Retinal pigment epithelial cell (primary cell): ENCODE results near the gene PIK3CA.
A peak's percentile ranks its signal among the peaks of the same experiment; 100 is the strongest.
"Not testable (repeated sequence)": the region's sequence is repeated elsewhere in the genome, so short reads cannot be mapped to it uniquely, and the experiment has no call there.

ENCODE experiments used
- DNase-seq: peaks from one replicate; pipeline ENCODE4 v3.0.0-alpha.2; 2010; ENCODE audit warnings: low read depth
- H3K4me3 ChIP-seq: 2 replicates; pipeline ENCODE4 v1.5.1; 2011; ENCODE audit warnings: mild to moderate bottlenecking, low read length, control low read depth, moderate library complexity
- TF ChIP-seq, protein P1 (sequence below): conservative IDR thresholded peaks from 2 replicates; pipeline ENCODE4 v1.5.1; 2011; ENCODE audit warnings: low read depth, low read length, control low read depth, inconsistent platforms

Gene PIK3CA

DNA sequence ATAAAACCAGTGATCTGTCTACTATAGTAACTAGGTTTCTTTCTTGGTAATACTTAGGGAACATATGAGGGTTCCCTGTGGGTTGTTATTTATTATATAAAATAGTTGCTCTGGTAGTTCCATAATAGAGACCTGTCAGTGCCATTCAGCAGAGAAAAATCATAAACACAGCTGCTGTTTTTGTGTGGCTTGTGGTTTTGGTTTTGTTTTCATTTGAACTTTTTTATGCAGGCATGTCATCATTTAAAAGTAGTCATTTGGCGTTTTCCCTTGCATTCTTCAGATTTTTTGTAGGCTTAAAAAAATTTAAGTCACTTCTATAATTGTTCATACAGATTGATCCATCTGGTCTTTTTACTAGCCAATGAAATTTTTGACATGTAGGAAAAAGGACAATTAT, 47.9 kb downstream of the PIK3CA start:
- TF ChIP-seq, protein P1, sequence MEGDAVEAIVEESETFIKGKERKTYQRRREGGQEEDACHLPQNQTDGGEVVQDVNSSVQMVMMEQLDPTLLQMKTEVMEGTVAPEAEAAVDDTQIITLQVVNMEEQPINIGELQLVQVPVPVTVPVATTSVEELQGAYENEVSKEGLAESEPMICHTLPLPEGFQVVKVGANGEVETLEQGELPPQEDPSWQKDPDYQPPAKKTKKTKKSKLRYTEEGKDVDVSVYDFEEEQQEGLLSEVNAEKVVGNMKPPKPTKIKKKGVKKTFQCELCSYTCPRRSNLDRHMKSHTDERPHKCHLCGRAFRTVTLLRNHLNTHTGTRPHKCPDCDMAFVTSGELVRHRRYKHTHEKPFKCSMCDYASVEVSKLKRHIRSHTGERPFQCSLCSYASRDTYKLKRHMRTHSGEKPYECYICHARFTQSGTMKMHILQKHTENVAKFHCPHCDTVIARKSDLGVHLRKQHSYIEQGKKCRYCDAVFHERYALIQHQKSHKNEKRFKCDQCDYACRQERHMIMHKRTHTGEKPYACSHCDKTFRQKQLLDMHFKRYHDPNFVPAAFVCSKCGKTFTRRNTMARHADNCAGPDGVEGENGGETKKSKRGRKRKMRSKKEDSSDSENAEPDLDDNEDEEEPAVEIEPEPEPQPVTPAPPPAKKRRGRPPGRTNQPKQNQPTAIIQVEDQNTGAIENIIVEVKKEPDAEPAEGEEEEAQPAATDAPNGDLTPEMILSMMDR: no peak
- DNase-seq: peak; percentile 53
- H3K4me3 ChIP-seq: no peak overlapping the region

DNA sequence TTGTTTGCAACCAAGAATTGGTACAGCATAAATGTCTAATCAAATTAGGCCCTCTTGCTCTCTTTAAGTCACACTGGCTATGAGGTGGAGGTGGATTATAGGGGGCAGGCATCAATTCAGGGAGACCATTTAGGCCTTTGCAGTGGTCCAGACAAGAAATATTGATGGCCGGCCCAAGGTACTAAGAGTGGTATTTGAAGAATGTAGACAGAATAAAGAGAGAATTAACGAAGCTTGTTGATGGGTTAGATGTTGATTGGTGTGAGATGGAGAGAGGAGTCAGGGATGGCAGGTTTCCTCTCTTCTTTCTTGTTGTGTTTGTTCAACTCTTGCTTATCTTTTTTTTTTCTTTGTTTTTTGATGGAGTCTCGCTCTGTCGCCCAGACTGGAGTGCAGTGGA, 48.5 kb downstream of the PIK3CA start:
- TF ChIP-seq, protein P1: no peak
- no peak for DNase-seq
- no peak overlapping the region for H3K4me3 ChIP-seq

DNA sequence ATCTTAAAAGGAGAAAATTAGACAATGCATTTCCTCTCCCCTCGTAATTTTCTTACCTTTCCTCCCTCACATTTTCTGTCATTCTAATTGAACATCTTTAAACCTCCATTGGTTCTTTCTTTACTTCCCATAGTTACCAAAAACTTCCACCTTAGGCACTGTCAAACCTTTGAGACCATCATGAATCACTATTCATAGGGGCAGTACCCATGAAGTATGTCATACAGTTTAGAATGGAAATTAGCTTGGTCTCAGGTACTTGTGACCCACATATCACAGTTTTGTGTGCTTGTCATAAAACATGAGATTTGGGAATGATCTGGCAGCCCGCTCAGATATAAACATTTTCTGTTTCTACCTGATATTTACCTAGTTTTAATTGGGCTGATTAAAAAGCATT, 52.6 kb downstream of the PIK3CA start:
- DNase-seq: no peak
- TF ChIP-seq, protein P1: no peak
- H3K4me3 ChIP-seq: no peak overlapping the region

DNA sequence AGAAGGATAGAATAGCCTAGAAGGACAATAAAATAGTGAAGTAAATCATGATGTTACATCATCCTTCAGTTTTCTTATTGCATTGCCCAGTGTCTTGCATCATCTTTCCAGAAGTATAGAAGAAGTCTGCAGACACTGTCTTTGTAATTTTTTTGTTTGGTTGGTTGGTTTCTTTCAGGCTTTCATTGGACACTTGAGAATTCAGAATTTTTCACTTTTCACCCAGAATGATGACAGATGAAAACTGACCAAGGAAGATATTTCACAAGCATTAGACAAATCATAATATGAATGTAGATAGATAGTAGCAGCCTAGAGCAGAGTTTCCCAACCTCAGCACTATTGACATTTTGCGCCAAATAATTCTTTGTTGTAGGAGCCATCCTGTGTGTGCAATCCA, 67.4 kb downstream of the PIK3CA start:
- not testable (repeated sequence) for DNase-seq, H3K4me3 ChIP-seq

DNA sequence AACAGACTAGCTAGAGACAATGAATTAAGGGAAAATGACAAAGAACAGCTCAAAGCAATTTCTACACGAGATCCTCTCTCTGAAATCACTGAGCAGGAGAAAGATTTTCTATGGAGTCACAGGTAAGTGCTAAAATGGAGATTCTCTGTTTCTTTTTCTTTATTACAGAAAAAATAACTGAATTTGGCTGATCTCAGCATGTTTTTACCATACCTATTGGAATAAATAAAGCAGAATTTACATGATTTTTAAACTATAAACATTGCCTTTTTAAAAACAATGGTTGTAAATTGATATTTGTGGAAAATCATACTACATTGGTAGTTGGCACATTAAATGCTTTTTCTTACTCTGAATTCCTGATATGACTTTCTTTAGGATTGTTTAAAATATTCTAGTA, 70.1 kb downstream of the PIK3CA start:
- not testable (repeated sequence) for H3K4me3 ChIP-seq, DNase-seq

DNA sequence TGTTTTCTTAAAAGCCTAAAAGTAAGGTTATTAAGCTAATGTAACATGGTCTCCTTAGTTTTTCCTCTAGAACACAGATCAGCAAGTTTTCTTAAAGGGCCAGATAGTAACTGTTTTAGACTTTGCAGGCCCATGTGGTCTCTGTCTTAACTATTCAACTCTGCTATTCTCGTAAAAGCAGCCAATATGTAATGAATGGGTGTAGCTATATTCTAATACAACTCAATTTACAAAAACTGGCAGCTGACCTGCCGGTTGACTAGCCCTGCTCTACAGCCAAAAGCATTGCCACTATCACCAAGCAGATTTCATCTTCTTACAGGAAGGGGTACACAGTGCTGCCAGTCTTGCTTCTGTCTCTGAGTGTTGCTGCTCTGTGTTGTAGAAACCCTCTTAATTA, 75.4 kb downstream of the PIK3CA start:
- no peak overlapping the region for H3K4me3 ChIP-seq
- DNase-seq: no peak
- TF ChIP-seq, protein P1: no peak

DNA sequence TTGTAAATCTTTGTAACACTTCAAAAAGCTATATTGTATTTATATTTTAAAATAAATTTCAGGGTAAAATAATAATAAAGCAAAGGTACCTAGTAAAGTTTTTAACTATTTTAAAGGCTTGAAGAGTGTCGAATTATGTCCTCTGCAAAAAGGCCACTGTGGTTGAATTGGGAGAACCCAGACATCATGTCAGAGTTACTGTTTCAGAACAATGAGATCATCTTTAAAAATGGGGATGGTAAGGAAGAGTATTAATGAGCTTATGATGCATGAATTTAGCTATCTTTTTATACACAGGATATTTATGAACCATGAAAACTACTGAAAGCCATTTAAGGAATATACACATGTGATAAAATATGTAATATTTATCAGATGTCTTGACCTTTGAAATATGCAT, 76.4 kb downstream of the PIK3CA start:
- DNase-seq: no peak
- TF ChIP-seq, protein P1: no peak
- no peak overlapping the region for H3K4me3 ChIP-seq

DNA sequence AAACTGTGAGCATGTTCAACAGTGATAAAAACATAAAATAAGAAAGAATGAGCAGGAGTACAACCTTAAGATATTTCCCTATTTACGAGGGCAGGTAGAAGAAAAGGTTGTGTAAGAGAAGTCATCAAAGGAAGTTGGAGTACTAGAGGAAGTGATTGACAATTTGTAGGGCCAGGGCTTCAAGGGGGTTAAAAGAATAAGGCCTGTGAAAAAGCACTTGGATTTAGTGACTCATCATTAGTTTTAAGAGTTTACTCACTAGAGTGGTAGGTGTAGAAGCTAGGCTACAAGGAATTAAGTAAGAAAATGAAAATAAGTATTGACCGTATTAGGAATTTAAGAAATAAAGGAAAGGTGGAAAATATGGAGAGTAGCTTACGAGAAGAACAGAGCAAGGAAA, 79.2 kb downstream of the PIK3CA start:
- DNase-seq: no peak
- TF ChIP-seq, protein P1: no peak
- H3K4me3 ChIP-seq: no peak overlapping the region
